ENCODE data around the gene KRT39.

- TF ChIP-seq CTCF (IDR thresholded peaks at IDR 0.05; ENCODE audit: extremely low read depth in 1 of 2, insufficient read depth in 1 of 2, low read depth in 1 of 2, low read length in 2 of 2) = no peak
- no peak for TF ChIP-seq MAX (IDR thresholded peaks at IDR 0.05; ENCODE audit: insufficient read depth, insufficient read length)
- TF ChIP-seq POLR2A (IDR thresholded peaks at IDR 0.05; ENCODE audit: low read depth, low read length) = no peak
- no peak for TF ChIP-seq JUN (IDR thresholded peaks at IDR 0.05; ENCODE audit: borderline replicate concordance, insufficient read depth, insufficient read length, low read depth)
Measured at GRCh38 chr17:40935624-40936023, 31.1 kb downstream of the KRT39 start.

Data from endothelial cell of umbilical vein (primary cell).